T-cell (primary cell): ENCODE measurements around the gene ENDOV. TPM values are rescaled to one million over a fixed set of nuclear protein-coding genes. Genes with fewer than 3 reads are reported as not detected.

Experiments
- ATAC-seq, 4 experiments: fragments of 200-7000 bp in 3 of 4; fragments of 150-1000 bp in 1 of 4; cut with Tn5 transposase; replicated peaks in 1 of 4; 1 replicate in 3 of 4; 2 replicates in 1 of 4; pipeline ENCODE4 v1.10.0; 2021; ENCODE audit warnings: moderate library complexity in 3 of 4, mild to moderate bottlenecking in 2 of 4, moderate number of reproducible peaks in 1 of 4
- CTCF ChIA-PET, 2 donors: fragments of 300-600 bp; sonication (Branson Sonifier 250); formaldehyde crosslinking; loops; one replicate each; lab custom pipeline; 2022; ENCODE audit warnings: antibody characterized with exemption in 2 of 2; lab: Charles Lee
- POLR2A ChIA-PET, 2 donors: fragments of 300-600 bp; sonication (Branson Sonifier 250); formaldehyde crosslinking; loops; one replicate each; lab custom pipeline; 2022; ENCODE audit warnings: antibody characterized with exemption in 2 of 2; lab: Charles Lee
- DNase-seq, 35 experiments: peaks; one replicate each; pipeline versions ENCODE4 v3.0.0 to v3.0.0-alpha.2; 2013 to 2023
- H3K27ac ChIP-seq: one replicate; pipeline ENCODE4 v1.5.1; 2013; ENCODE audit warnings: low read length
- H3K27me3 ChIP-seq, 2 experiments: replicated peaks in 1 of 2; 1 replicate in 1 of 2; 2 replicates in 1 of 2; pipeline versions ENCODE4 v1.6.1 to v1.7.0; 2013; ENCODE audit warnings: low read length in 1 of 2, mixed read lengths in 1 of 2; ENCODE audit not compliant: control insufficient read depth in 2 of 2, insufficient read depth in 2 of 2; ENCODE audit errors: extremely low read depth in 1 of 2
- H3K36me3 ChIP-seq, 2 donors: 1 replicate in 1 of 2; 2 replicates in 1 of 2; pipeline versions ENCODE4 v1.6.1 to v1.7.0; 2013; ENCODE audit warnings: low read length in 1 of 2; ENCODE audit not compliant: control insufficient read depth in 2 of 2, insufficient read depth in 1 of 2; ENCODE audit errors: extremely low read depth in 1 of 2
- H3K4me1 ChIP-seq, 2 experiments: 1 replicate in 1 of 2; 2 replicates in 1 of 2; pipeline versions ENCODE4 v1.6.1 to v1.7.0; 2013; ENCODE audit warnings: low read length in 2 of 2, mixed read lengths in 1 of 2; ENCODE audit not compliant: insufficient read depth in 2 of 2, control insufficient read depth in 1 of 2; ENCODE audit errors: extremely low read depth in 1 of 2
- H3K4me3 ChIP-seq, 2 donors: 1 replicate in 1 of 2; 2 replicates in 1 of 2; pipeline versions ENCODE4 v1.5.1 to v1.7.0; 2013; ENCODE audit warnings: mild to moderate bottlenecking in 2 of 2, low read length in 1 of 2, moderate library complexity in 1 of 2; ENCODE audit not compliant: control insufficient read depth in 1 of 2; ENCODE audit errors: extremely low read depth in 1 of 2
- H3K9me3 ChIP-seq: 2 replicates; pipeline ENCODE4 v1.7.0; 2013
- H3K27ac Mint-ChIP-seq, 2 donors: one replicate each; pipeline ENCODE4 v1.8.0; 2020 to 2021; ENCODE audit warnings: mild to moderate bottlenecking in 2 of 2, mixed read lengths in 2 of 2
- H3K27me3 Mint-ChIP-seq, 2 donors: one replicate each; pipeline ENCODE4 v1.8.0; 2021 to 2022; ENCODE audit warnings: mixed read lengths in 2 of 2
- H3K36me3 Mint-ChIP-seq: one replicate; pipeline ENCODE4 v1.8.0; 2021; ENCODE audit warnings: mixed read lengths
- H3K4me1 Mint-ChIP-seq, 3 donors: one replicate each; pipeline ENCODE4 v1.8.0; 2020 to 2022; ENCODE audit warnings: mixed read lengths in 3 of 3, mild to moderate bottlenecking in 1 of 3
- H3K4me3 Mint-ChIP-seq, 3 donors: one replicate each; pipeline ENCODE4 v1.8.0; 2020 to 2022; ENCODE audit warnings: mild to moderate bottlenecking in 3 of 3, mixed read lengths in 3 of 3, moderate library complexity in 3 of 3
- H3K9me3 Mint-ChIP-seq, 3 donors: one replicate each; pipeline ENCODE4 v1.8.0; 2020 to 2022; ENCODE audit warnings: mixed read lengths in 3 of 3
- WGBS: methylation state at CpG from one replicate; pipeline ENCODE4 v1.1.5; 2013; ENCODE audit warnings: missing lambda C conversion rate; ENCODE audit not compliant: insufficient coverage; 5-methylcytosine and 5-hydroxymethylcytosine counted together
- total RNA-seq, 35 experiments: library from RNA in 6 of 35; stranded (reverse) in 6 of 35; fragments of 120-200 nt in 1 of 35; gene quantifications; one replicate each; pipeline versions ENCODE4 v1.2.1 to v1.2.4 and lab custom pipeline; 2013 to 2026

ENDOV gene
- total RNA-seq, 5 donors from 2014 or later (not counting 1 experiment from before 2014, with no cell fraction given): 17.1 to 22.2 (median 21.1) TPM

DNA sequence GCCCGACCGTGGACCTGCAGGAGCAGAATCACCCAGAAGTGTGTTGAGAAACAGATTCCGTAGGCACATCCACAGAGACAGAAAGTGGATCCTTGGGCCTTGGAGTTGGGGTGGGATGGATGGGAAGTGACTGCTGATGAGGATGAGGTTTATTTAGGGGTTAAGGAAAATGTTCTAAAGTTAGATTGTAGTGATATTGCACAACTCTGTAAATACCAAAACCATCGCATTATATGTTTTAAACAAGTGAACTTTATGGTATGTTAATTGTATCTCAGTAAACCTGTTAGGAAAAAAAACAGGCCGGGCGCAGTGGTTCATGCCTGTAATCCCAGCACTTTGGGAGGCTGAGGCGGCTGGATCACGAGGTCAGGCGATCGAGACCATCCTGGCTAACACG, 3.6 kb downstream of the ENDOV start:
- Histone ChIP-seq H3K4me1 (peaks cover 2 to 31% of the 10 kb centered on the region in 2 experiments), H3K27me3 (peaks cover 0 to 13% of the 10 kb centered on the region in 2 experiments), H3K27ac (no peak overlapping the region), H3K36me3 (peaks cover 0 to 6% of the 10 kb centered on the region in 2 donors), H3K4me3 (no peak overlapping the region), H3K9me3 (no peaks in the 10 kb centered on the region)
- Mint-ChIP-seq H3K27ac (no peak overlapping the region), H3K4me1 (peaks cover 30 to 40% (median 35%) of the 10 kb centered on the region in 3 donors), H3K27me3 (peaks cover 0 to 8% of the 10 kb centered on the region in 2 donors), H3K9me3 (no peaks in the 10 kb centered on the region), H3K4me3 (no peak overlapping the region), H3K36me3 (peaks cover 12% of the 10 kb centered on the region)
- ChIA-PET CTCF (no interaction called here), POLR2A (no interaction called here)
- 100% methylated on average over 9 of the region's 11 CpGs for WGBS
- ATAC-seq (no peak), DNase-seq (no peak)

DNA sequence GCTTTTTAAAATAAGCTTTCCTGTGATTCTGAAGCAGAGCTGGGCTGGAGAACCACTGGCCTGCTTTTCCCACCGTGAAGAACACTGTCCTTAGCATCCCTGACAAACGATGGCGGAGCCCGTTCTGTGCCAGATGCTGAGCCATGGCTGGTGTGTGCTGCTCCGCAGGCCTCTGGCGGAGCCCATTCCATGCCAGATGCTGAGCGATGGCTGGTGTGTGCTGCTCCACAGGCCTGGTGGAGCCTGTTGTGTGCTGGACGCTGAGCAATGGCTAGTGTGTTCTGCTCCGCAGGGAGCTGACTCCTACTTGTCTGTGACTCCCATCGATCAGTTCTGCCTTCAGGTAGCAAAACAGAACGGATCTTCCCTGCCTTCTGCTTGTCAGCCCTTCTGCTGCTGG, 4.3 kb downstream of the ENDOV start:
- CTCF ChIA-PET: no interaction called here

DNA sequence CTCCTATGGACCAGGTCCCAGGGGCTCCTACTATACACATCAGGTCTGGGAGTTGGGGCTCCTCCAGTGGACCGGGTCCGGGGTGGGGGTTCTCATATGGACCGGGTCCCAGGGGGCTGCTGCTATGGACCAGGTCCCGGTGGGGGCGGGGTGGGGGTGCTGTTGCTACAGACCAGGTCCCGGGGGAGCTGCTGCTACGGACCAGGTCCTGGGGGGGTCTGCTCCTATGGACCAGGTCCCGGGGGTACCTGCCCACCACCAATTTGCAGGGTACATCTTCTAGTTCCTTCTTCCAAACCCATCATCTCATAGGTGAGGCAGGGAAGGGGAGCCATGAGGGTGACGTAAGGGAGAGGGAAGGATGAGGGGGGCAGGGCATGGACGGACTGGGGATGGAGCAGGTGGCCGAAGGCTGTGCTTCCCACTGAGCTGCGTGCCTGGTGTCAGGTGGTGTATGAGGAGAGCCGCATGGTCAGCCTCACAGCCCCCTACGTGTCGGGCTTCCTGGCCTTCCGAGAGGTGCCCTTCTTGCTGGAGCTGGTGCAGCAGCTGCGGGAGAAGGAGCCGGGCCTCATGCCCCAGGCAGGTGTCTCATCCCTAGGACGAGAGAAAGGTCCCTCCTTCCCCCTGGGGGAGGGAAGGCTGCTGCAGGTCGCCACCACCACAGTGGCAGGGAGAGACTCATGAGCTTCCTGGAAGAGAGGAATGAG, 6.6 kb downstream of the ENDOV start:
- Histone ChIP-seq H3K4me3 (no peak overlapping the region), H3K27me3 (peaks cover 0 to 25% of the 10 kb centered on the region in 2 experiments), H3K4me1 (peaks cover 0 to 21% of the 10 kb centered on the region in 2 experiments), H3K27ac (no peak overlapping the region), H3K9me3 (no peaks in the 10 kb centered on the region), H3K36me3 (peaks cover 0 to 6% of the 10 kb centered on the region in 2 donors)
- Mint-ChIP-seq H3K27me3 (peaks cover 0 to 1% of the 10 kb centered on the region in 2 donors), H3K27ac (no peak overlapping the region), H3K9me3 (no peaks in the 10 kb centered on the region), H3K36me3 (peaks cover 12% of the 10 kb centered on the region), H3K4me3 (no peak overlapping the region), H3K4me1 (peaks cover 16 to 30% (median 23%) of the 10 kb centered on the region in 3 donors)
- no peak for DNase-seq
- ATAC-seq: no peak
- ChIA-PET POLR2A (no interaction called here), CTCF (no interaction called here)
- 91% methylated on average over 6 of the region's 20 CpGs for WGBS

More for the DNA sequence above, 4.3 kb downstream of the ENDOV start:
- Histone ChIP-seq H3K9me3 (no peaks in the 10 kb centered on the region), H3K27ac (no peak overlapping the region), H3K27me3 (peaks cover 0 to 11% of the 10 kb centered on the region in 2 experiments), H3K4me3 (no peak overlapping the region), H3K36me3 (peaks cover 0 to 6% of the 10 kb centered on the region in 2 donors), H3K4me1 (peaks cover 2 to 32% of the 10 kb centered on the region in 2 experiments)
- no peak for ATAC-seq
- no peak overlapping the region for H3K27ac Mint-ChIP-seq
- DNase-seq: no peak
- peaks cover 12% of the 10 kb centered on the region for H3K36me3 Mint-ChIP-seq
- H3K4me1 Mint-ChIP-seq: peaks cover 29 to 38% (median 35%) of the 10 kb centered on the region in 3 donors
- POLR2A ChIA-PET: interaction anchor here in 1 of 2 donors (0.6 kb wide), 1 partner anchor 24 kb away, joined by 7 read pairs; no protein-coding TSS in a partner anchor
- no peak overlapping the region for H3K4me3 Mint-ChIP-seq
- H3K9me3 Mint-ChIP-seq: no peaks in the 10 kb centered on the region
- 91% methylated on average over 11 of the region's 11 CpGs for WGBS
- H3K27me3 Mint-ChIP-seq: peaks cover 0 to 3% of the 10 kb centered on the region in 2 donors

DNA sequence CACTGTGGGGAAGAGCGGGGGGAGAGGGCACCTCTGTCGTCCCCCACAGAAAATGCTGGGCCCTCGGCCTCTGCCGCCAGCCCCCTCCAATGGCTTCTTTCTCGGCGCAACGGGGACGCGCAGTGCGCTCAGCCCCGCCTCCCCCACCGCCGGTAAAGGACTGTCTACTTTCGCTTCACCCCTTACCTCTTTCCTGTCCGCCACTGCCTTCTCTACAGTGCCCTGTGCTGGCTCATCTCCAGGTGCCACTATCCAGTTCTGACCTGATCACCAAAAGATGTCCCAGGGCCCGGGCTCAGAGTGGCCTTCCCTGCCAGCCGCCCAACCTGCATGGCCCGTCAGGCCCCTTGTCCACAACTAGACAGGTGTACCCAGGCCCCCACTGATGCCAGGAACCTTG, 7.3 kb downstream of the ENDOV start:
- no peak overlapping the region for H3K27ac ChIP-seq
- peaks cover 0 to 6% of the 10 kb centered on the region in 2 donors for H3K36me3 ChIP-seq
- peaks cover 0 to 31% of the 10 kb centered on the region in 2 experiments for H3K27me3 ChIP-seq
- WGBS: 90% methylated on average over 18 of the region's 18 CpGs
- ATAC-seq (no peak), DNase-seq (no peak)
- POLR2A ChIA-PET: no interaction called here
- H3K4me1 ChIP-seq: peaks cover 0 to 24% of the 10 kb centered on the region in 2 experiments
- no peak overlapping the region for H3K27ac Mint-ChIP-seq
- CTCF ChIA-PET: no interaction called here
- peaks cover 12% of the 10 kb centered on the region for H3K36me3 Mint-ChIP-seq
- peaks cover 14 to 28% (median 16%) of the 10 kb centered on the region in 3 donors for H3K4me1 Mint-ChIP-seq
- H3K9me3 Mint-ChIP-seq: no peaks in the 10 kb centered on the region
- H3K27me3 Mint-ChIP-seq: peaks cover 0 to 1% of the 10 kb centered on the region in 2 donors
- no peak overlapping the region for H3K4me3 ChIP-seq
- H3K4me3 Mint-ChIP-seq: no peak overlapping the region
- H3K9me3 ChIP-seq: no peaks in the 10 kb centered on the region

DNA sequence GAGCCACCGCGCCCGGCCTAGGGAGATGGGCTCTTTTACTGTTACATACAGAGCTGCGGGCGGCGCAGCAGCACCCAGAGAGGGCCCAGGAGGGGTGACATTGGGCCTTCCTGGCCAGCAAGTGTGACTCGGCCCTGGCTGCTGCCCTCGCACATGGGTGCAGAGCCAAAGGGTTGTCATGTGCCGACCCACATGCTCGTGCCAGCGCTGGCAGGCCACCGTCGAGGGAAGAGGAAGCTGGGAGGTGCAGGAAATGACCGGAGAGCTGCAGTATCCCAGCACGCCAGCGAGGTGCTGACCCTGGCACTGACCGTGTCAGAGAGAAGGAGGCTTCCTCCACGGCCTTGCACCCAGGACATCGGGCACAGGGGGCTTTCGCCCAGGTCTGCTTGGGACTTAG, 8.0 kb downstream of the ENDOV start:
- peaks cover 0 to 25% of the 10 kb centered on the region in 2 experiments for H3K4me1 ChIP-seq
- no peak for DNase-seq
- peaks cover 10 to 22% (median 11%) of the 10 kb centered on the region in 3 donors for H3K4me1 Mint-ChIP-seq
- ChIA-PET POLR2A (no interaction called here), CTCF (no interaction called here)
- WGBS: 82% methylated on average over 18 of the region's 20 CpGs
- H3K27ac Mint-ChIP-seq: no peak overlapping the region
- H3K4me3 ChIP-seq: no peak overlapping the region
- no peak for ATAC-seq
- peaks cover 0 to 1% of the 10 kb centered on the region in 2 donors for H3K27me3 Mint-ChIP-seq
- H3K4me3 Mint-ChIP-seq: no peak overlapping the region
- no peak overlapping the region for H3K27ac ChIP-seq
- no peaks in the 10 kb centered on the region for H3K9me3 Mint-ChIP-seq
- peaks cover 0 to 4% of the 10 kb centered on the region in 2 donors for H3K36me3 ChIP-seq
- peaks cover 0 to 34% of the 10 kb centered on the region in 2 experiments for H3K27me3 ChIP-seq
- H3K9me3 ChIP-seq: no peaks in the 10 kb centered on the region
- H3K36me3 Mint-ChIP-seq: peaks cover 9% of the 10 kb centered on the region

DNA sequence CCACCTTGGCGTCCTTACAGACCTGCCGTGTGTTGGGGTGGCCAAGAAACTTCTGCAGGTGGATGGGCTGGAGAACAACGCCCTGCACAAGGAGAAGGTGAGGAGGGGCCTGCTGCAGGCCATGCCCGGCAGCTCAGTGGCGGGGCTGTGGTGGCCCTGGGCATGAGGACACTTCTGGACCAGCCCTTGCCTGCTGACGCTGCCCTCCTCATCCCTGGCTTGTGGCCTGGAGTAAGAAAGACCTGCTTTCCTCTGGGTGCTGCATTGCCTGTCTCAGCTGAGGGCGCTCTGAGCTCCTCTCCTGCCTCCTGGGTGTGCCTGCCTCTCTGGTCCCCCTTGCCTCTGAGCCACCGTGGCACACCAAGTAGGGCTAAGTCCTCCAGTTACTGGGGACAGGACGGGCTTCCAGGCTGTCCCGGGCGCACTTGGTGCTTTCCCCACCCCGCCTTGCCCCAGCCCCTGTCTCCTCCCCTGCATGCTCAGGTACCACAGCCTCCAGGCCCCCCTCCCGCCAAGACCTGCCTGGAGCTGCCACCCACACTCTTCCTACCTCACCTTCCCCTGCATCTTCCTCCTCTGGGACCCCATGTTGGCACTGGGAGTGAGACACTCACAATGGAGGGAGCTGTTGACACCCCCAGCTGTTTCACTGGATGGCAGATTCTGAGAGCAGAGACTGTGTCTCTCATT, 8.7 kb downstream of the ENDOV start:
- no peak for DNase-seq
- Histone ChIP-seq H3K36me3 (no peaks in the 10 kb centered on the region), H3K9me3 (no peaks in the 10 kb centered on the region), H3K4me1 (peaks cover 0 to 25% of the 10 kb centered on the region in 2 experiments), H3K27me3 (peaks cover 0 to 34% of the 10 kb centered on the region in 2 experiments), H3K4me3 (no peak overlapping the region), H3K27ac (no peak overlapping the region)
- CTCF ChIA-PET: interaction anchor here (0.7 kb wide), 2 partner anchors 12 to 707 kb away, joined by 4 to 7 read pairs; no protein-coding TSS in a partner anchor
- WGBS: 65% methylated on average over 8 of the region's 13 CpGs
- Mint-ChIP-seq H3K9me3 (no peaks in the 10 kb centered on the region), H3K27ac (no peak overlapping the region), H3K4me1 (peaks cover 8 to 18% (median 10%) of the 10 kb centered on the region in 3 donors), H3K27me3 (peaks cover 0 to 1% of the 10 kb centered on the region in 2 donors), H3K4me3 (no peak overlapping the region), H3K36me3 (peaks cover 4% of the 10 kb centered on the region)
- no peak for ATAC-seq
- POLR2A ChIA-PET: no interaction called here
